MCF 10A (cell line): ENCODE data around the gene HSD11B1L. TPM values are rescaled to one million over a fixed set of nuclear protein-coding genes. Genes with fewer than 3 reads are reported as not detected.

Experiments
- BruUV-seq: library from RNA; stranded (reverse); fragments of 400-500 nt; replicated peaks from 2 replicates; lab custom pipeline; 2021; lab: Mats Ljungman, UMichigan
- CTCF ChIA-PET: fragments of 300-600 bp; sonication (Branson Sonifier 250); formaldehyde crosslinking; extraction: SDS; loops from one replicate; lab custom pipeline; 2021; ENCODE audit warnings: antibody characterized with exemption, inconsistent platforms; lab: Yijun Ruan, JAX
- POLR2A ChIA-PET: fragments of 300-600, 350-650 bp; sonication (Branson Sonifier 250); formaldehyde crosslinking; extraction: SDS; loops from one replicate; lab custom pipeline; 2020; ENCODE audit warnings: antibody characterized with exemption, inconsistent platforms; lab: Yijun Ruan, JAX
- DNase-seq: peaks from one replicate; pipeline ENCODE4 v3.0.0-alpha.2; 2018; ENCODE audit not compliant: unreplicated experiment
- H3K27ac Mint-ChIP-seq: one replicate; pipeline ENCODE4 v1.8.0; 2022; ENCODE audit warnings: mild to moderate bottlenecking, low read depth, mixed read lengths; ENCODE audit not compliant: unreplicated experiment
- H3K27me3 Mint-ChIP-seq: one replicate; pipeline ENCODE4 v1.8.0; 2022; ENCODE audit warnings: mixed read lengths; ENCODE audit not compliant: insufficient read depth, unreplicated experiment
- H3K36me3 Mint-ChIP-seq: one replicate; pipeline ENCODE4 v1.8.0; 2022; ENCODE audit warnings: mild to moderate bottlenecking, moderate library complexity, mixed read lengths; ENCODE audit not compliant: insufficient read depth, unreplicated experiment
- H3K4me1 Mint-ChIP-seq: one replicate; pipeline ENCODE4 v1.8.0; 2022; ENCODE audit warnings: mixed read lengths; ENCODE audit not compliant: insufficient read depth, unreplicated experiment
- H3K4me3 Mint-ChIP-seq: one replicate; pipeline ENCODE4 v1.8.0; 2022; ENCODE audit warnings: mild to moderate bottlenecking, moderate library complexity, mixed read lengths; ENCODE audit not compliant: unreplicated experiment
- H3K9me3 Mint-ChIP-seq: one replicate; pipeline ENCODE4 v1.8.0; 2022; ENCODE audit warnings: mixed read lengths; ENCODE audit not compliant: unreplicated experiment
- CTCF ChIP-seq: fragments of 200-600 bp; IDR thresholded peaks from one replicate; pipeline ENCODE4 v1.8.0; 2022; ENCODE audit warnings: antibody characterized with exemption, mild to moderate bottlenecking; ENCODE audit not compliant: unreplicated experiment
- intact Hi-C: fragments of 100-400 bp; cut with micrococcal nuclease; formaldehyde crosslinking; loops from 2 replicates; pipeline ENCODE4 v1.14.1; 2022
- total RNA-seq: library from RNA; stranded (reverse); gene quantifications from 2 replicates; pipeline ENCODE4 v1.2.3, GENCODE V29; 2022

Gene HSD11B1L
- total RNA-seq, 1 experiment from 2014 or later = 5.5 TPM

GRCh38 chr19:5646703-5647102 is 34.1 kb upstream of the HSD11B1L start:
- intact Hi-C loops = no loop called here
- TF ChIP-seq CTCF = no peak
- POLR2A ChIA-PET = interaction anchor here (2.4 kb wide), 1 partner anchor 24 kb away, joined by 5 read pairs; the partner anchor contains the start of genes SAFB and SAFB2
- CTCF ChIA-PET = no interaction called here
- no TSS peak for BruUV-seq
- peaks cover 5% of the 10 kb centered on the region for H3K4me1 Mint-ChIP-seq
- no peak for DNase-seq
- H3K9me3 Mint-ChIP-seq = no peaks in the 10 kb centered on the region
- H3K27ac Mint-ChIP-seq = no peak overlapping the region
- no peak overlapping the region for H3K4me3 Mint-ChIP-seq
- no peaks in the 10 kb centered on the region for H3K27me3 Mint-ChIP-seq
- peaks cover 88% of the 10 kb centered on the region for H3K36me3 Mint-ChIP-seq

GRCh38 chr19:5648464-5648863 is 32.4 kb upstream of the HSD11B1L start:
- POLR2A ChIA-PET = interaction anchor here (2.4 kb wide), 1 partner anchor 26 kb away, joined by 5 read pairs; the partner anchor contains the start of genes SAFB and SAFB2

GRCh38 chr19:5651361-5651760 is 29.5 kb upstream of the HSD11B1L start:
- POLR2A ChIA-PET = interaction anchor here (1.1 to 1.3 kb wide), 2 partner anchors 21 to 30 kb away, joined by 3 to 4 read pairs; no protein-coding TSS in a partner anchor
- no peak for TF ChIP-seq CTCF
- no peak overlapping the region for H3K4me3 Mint-ChIP-seq
- H3K27me3 Mint-ChIP-seq = no peaks in the 10 kb centered on the region
- CTCF ChIA-PET = interaction anchor here (0.6 kb wide), 1 partner anchor 38 kb away, joined by 3 read pairs; no protein-coding TSS in a partner anchor
- no peaks in the 10 kb centered on the region for H3K9me3 Mint-ChIP-seq
- H3K27ac Mint-ChIP-seq = no peak overlapping the region
- no peaks in the 10 kb centered on the region for H3K4me1 Mint-ChIP-seq
- DNase-seq = no peak
- intact Hi-C loops = no loop called here
- peaks cover 88% of the 10 kb centered on the region for H3K36me3 Mint-ChIP-seq
- BruUV-seq = no TSS peak

More at GRCh38 chr19:5648464-5648863, 32.4 kb upstream of the HSD11B1L start:
- CTCF ChIA-PET = interaction anchor here (0.6 to 0.8 kb wide), 2 partner anchors 14 to 38 kb away, joined by 3 to 4 read pairs; no protein-coding TSS in a partner anchor
- Mint-ChIP-seq H3K9me3 (no peaks in the 10 kb centered on the region), H3K4me3 (no peak overlapping the region), H3K27ac (no peak overlapping the region), H3K27me3 (no peaks in the 10 kb centered on the region), H3K4me1 (no peaks in the 10 kb centered on the region), H3K36me3 (peaks cover 88% of the 10 kb centered on the region)
- TF ChIP-seq CTCF = no peak
- intact Hi-C loops = no loop called here
- no TSS peak for BruUV-seq
- no peak for DNase-seq

- POLR2A ChIA-PET = no interaction called here
- H3K27me3 Mint-ChIP-seq = no peaks in the 10 kb centered on the region
- BruUV-seq = no TSS peak
- H3K36me3 Mint-ChIP-seq = peaks cover 93% of the 10 kb centered on the region
- H3K4me3 Mint-ChIP-seq = no peak overlapping the region
- H3K4me1 Mint-ChIP-seq = no peaks in the 10 kb centered on the region
- no peak for DNase-seq
- H3K9me3 Mint-ChIP-seq = no peaks in the 10 kb centered on the region
- CTCF ChIA-PET = no interaction called here
- H3K27ac Mint-ChIP-seq = no peak overlapping the region
- TF ChIP-seq CTCF = no peak
- intact Hi-C loops = no loop called here
Observed at GRCh38 chr19:5652261-5652660, 28.6 kb upstream of the HSD11B1L start.
